NCI-H446 treated with DMSO at 0.1 percent for 48 hours (cell line): Measurements from ENCODE around the gene TFAP2E.

Experiments
- DNase-seq: peaks from one replicate; lab custom pipeline; 2025; lab: John Stamatoyannopoulos, UW

The TFAP2E gene

DNA sequence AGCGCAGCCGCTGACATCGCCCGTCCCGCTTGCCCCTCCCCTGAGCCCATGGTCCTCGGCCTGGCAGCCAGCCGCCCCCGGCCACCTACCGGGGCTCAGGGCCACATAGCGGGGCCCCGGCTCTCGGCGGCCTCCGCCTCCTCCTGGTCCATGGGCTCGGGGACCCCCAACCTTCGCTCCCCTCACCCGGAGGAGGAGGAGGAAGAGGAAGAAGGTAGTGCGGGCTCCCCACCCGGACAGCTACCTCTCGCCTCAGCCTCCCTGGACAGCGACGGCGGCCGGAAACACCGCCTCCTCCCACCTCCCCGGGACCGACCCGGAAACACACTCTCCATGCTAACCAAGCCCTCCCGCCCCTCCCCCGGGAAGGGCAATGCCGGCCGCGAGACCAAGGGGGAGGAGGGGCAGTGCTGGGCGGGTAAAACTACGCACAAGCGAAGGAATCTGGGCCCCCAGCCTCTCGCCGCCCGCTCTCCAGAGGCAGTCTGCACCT is 15.9 kb upstream of the TFAP2E start, which contains the start of gene KIAA0319L:
Gene KIAA0319L, minus strand, starts transcription at position 286 of the 493 bp plus-strand sequence. CDS start 2,912 bp downstream, outside the sequence.
- DNase-seq: no peak

DNA sequence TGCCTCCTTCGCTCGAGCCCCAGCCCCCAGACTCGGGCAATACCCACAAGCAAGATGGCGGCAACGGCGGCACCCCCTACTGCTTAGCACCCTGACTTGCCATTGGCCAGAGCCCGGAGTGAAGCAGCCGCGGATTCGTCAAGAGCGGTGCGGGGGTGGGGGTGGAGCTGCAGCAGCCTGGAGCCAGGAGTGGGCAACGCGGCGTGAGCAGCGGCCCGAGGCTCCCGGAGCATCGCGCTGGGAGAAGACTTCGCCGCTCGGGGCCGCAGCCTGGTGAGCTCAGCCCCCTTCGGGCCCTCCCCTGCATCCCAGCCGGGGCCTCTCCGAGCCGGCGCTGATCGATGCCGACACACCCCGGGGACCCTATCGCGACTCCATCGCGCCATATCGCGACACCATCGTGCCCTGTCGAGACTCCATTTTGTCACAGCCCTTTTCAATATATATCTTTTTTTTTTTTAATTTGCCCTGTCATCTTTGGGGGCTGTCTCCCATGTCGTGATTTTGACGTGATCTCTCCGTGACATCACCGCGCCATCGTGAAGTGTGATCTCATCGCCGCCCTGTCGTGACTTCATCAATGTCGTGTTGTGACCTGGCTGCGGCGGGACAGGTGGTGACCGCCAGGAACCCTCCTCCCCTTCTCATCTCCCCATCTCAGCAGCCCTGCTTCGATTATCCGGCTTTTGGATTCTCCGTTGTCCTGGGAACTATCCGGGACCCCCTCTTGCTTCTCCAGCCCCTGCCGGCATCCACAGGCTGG is 15.3 kb upstream of the TFAP2E start, which contains the start of gene NCDN:
Gene NCDN, plus strand, starts transcription at position 189 of the 763 bp plus-strand sequence. Its CDS starts 392 bp downstream, at position 581.
- peak; percentile 96 for DNase-seq

DNA sequence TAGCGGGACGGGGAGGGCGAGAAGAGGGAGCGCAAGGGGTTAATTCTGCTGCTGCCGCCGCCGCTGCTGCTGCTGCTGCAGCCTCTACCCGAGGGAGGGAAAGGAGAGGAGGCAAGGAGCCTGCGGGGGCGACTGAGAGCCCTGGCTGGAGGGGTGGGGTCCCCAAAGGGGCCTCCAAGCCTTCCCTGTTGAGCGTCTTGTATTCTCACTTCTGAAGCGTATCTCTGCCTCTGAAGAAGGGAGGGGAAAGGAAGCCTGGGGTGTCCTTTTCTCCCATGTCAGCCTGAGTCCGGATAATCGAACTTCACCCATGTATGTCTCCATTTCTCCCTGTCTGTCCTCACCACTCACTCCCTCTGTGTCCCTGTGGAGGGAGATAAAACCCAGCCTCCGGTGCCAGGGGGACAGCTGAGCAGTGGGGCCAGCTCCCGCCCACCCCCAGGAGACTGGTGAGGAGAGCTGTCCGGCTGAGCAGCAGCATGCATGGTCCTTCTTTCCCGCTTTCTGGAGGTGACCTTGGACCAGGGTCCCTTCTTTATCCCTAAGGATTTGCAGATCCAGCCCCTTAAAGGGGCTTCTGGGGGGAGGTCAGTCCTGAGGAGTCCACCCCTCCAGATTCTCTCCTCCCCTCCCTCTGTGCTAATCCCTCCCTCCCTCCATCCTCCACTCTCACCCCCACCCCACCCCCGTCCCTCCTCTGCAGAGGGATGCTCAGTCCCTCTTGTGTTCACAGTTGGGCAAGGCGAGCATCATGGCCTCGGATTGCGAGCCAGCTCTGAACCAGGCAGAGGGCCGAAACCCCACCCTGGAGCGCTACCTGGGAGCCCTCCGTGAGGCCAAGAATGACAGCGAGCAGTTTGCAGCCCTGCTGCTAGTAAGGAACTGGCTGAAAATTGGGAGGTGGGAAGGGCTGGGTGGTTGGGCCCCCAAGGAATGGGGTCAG is 14.5 kb upstream of the TFAP2E start:
- DNase-seq: no peak

DNA sequence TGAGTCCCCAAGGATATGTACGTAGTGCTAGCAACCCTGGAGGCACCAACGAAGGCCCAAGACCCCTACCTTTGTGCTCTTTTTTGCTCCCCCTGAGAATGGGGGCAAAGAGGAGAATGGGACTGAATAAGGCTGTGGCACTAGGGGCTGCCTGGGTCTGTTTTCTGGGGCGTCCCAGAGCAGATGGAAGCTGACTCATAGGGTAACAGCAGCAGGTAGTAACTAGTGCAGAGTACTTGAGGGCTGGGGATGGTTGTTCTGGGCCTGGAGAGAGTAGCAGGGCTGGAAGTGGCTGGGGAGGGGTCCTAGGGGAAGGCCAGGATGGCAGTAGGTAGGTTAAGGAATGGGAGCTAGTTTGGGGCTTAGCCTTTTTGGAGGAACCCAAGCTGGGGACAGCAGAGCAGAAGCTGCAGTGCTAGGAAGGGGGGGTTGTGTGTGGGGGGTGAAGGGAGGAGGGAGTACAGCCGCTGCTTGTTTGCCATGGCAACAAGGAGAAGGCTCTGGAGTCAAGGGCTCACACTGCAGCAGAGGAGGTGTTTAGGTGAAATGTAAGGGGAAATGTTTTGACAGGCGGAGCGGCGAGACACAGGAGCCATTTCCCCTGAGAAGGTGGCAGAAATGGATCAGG is 13.7 kb upstream of the TFAP2E start:
- no peak for DNase-seq

DNA sequence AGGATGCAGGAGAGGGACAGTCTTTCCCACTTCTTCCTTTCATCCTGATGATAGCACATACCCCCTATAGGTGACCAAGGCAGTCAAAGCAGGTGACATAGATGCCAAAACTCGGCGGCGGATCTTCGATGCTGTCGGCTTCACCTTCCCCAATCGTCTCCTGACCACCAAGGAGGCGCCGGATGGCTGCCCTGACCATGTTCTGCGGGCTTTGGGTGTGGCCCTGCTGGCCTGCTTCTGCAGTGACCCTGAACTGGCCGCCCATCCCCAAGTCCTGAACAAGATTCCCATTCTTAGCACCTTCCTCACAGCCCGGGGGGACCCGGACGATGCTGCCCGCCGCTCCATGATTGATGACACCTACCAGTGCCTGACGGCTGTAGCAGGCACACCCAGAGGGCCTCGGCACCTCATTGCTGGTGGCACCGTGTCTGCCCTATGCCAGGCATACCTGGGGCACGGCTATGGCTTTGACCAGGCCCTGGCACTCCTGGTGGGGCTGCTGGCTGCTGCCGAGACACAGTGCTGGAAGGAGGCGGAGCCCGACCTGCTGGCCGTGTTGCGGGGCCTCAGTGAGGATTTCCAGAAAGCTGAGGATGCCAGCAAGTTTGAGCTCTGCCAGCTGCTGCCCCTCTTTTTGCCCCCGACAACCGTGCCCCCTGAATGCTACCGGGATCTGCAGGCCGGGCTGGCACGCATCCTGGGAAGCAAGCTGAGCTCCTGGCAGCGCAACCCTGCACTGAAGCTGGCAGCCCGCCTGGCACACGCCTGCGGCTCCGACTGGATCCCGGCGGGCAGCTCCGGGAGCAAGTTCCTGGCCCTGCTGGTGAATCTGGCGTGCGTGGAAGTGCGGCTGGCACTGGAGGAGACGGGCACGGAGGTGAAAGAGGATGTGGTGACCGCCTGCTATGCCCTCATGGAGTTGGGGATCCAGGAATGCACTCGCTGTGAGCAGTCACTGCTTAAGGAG is 12.6 kb upstream of the TFAP2E start:
- DNase-seq: peak; percentile 56

DNA sequence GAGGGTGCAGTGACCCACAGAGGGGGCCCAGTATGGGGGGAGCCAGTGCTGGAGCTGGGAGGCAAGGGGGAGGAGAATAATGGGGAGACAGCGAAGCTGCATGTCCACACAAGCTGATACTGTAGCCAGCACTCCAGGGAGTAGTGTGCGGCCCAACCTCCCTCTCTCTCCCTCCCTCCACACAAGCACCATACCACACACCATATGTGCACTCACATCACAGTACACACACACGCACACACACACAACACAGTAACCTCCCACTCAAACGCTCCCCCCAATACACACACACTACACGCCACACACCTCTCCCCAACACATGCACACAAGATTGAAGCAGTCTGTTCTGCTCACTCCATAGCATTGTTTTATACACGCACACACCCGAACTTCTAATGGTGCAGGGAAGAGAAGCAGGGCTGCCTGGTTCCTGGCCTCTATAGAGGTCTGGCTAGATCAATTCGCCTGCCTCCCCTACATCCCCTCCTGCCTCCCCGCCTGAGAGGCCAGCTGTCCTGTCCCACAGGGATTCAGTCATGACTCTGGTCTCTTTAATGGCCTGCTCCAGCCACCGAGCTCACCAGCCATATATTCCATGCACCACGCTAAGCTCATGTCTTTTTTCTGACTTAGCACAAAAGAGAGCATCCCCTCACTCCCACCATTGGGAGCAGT is 11.7 kb upstream of the TFAP2E start:
- DNase-seq: no peak

DNA sequence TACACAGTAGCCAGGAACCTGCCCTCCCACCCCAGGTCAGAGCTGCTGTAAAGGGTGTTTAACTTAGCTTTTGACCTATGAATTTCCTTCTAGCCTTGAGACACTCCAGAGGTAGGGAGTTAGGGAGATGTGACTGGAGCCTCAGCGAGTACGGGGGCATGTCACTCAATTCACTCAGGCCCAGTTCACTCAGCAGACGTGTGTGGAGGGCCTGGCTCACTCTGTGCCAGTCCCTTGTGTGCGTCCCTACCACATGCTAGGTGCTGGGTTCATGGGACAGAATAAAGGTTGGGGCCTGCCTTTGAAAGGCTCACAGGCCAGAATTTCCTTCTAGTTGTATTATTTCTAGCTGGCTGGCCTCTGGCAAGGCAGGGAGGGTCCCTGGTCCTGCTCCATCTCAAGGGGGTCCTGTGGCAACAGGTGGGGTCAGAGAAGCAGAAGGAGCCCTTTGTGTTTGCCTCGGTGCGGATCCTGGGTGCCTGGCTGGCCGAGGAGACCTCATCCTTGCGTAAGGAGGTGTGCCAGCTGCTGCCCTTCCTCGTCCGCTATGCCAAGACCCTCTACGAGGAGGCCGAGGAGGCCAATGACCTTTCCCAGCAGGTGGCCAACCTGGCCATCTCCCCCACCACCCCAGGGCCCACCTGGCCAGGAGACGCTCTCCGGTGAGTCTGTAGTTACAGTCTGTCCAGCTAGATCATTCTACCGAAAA is 11.0 kb upstream of the TFAP2E start:
- no peak for DNase-seq

DNA sequence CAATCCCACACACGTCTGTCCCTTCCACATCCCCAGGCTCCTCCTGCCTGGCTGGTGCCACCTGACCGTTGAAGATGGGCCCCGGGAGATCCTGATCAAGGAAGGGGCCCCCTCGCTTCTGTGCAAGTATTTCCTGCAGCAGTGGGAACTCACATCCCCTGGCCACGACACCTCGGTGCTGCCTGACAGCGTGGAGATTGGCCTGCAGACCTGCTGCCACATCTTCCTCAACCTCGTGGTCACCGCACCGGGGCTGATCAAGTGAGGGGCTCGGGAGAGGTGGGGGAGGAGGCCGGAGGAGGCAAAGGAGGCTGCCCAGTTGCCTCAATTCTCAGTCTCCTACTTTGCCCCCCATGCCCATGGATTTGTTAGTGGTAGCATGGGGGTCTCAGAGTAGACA is 9.9 kb upstream of the TFAP2E start:
- DNase-seq: no peak

DNA sequence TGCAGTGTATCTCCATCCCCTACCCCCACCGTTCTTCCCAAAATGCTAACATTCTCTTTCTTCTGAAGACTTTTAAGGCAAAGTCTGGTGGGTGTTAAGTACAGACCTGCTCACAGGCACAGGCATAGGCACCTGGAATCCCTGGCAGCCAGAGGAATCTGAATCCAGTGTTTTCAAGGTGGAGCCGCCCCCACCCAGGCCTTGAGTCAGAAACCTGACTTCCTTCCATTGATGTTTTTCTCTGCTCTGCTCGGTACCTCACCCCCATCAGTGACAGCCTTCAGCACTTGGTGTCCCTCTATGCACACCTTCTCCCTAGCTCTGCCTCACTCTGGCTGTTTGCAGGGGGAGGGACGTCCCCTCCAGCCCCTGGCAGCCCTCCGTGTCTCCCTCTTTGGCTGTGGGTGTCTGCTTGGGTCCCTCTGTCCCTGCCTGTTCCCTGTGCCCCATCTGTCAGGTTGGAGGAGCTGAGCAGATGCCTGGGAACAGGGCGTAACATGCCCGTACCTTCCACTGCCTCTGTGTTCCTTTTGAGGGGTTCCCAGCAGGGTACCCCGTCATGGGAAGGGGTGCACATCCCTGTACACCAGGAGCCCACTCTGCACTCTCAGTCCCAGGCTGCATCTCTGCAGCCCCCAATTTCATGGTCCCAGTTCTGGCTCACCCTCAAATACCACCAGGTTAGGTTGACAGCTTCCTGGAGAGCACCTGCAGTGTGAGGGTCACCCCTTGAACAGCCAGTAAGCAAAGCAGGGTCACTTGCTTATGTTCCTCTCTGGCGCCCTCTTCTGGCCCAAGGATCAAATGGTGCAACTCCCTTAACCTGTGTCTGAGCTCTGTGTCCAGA is 8.9 kb upstream of the TFAP2E start:
- DNase-seq: peak; percentile 15

DNA sequence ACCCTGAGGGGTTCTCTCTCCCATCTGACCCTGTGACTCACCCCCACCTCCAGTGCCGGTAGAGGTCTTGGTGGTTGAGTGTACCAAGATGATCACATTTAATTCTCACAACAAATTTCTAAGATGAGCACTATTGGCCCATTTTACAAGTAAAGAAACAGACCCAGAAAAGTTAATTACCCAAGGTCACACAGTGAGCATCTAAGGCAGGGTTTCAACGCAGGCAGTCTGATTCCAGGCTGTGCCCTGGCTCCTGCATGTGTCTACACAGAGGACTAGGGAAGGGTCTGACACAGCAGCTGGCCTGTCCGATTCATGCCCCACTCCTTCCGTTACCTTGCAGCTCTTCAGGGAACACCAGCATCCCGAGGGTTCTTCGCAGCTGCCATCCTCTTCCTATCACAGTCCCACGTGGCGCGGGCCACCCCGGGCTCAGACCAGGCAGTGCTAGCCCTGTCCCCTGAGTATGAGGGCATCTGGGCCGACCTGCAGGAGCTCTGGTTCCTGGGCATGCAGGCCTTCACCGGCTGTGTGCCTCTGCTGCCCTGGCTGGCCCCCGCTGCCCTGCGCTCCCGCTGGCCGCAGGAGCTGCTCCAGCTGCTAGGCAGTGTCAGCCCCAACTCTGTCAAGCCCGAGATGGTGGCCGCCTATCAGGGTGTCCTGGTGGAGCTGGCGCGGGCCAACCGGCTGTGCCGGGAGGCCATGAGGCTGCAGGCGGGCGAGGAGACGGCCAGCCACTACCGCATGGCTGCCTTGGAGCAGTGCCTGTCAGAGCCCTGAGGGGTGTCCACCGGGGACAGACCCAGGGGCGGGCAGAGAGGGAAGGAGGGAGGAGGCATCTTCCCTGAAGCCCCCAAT is 8.0 kb upstream of the TFAP2E start:
- DNase-seq: no peak

DNA sequence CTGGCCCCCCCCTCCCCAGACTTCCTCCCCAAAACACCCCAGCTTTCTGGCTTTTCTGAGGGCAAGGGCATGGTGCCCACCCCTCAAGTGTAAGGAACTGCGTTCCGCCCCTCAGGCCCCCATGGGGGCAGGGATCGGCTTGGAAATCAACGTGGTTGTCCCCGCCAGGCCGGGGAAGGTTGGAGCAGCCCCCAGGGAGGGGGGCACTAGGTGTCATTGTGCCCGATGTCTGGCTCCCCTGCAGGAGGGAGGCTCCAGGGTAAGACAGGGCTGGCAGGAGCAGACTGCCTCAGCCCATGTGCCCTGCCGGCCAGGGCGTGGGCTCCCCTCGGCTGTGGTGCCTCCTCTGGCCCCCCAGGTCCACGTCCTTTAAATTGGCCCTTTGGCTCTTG is 7.4 kb upstream of the TFAP2E start:
- DNase-seq: no peak

DNA sequence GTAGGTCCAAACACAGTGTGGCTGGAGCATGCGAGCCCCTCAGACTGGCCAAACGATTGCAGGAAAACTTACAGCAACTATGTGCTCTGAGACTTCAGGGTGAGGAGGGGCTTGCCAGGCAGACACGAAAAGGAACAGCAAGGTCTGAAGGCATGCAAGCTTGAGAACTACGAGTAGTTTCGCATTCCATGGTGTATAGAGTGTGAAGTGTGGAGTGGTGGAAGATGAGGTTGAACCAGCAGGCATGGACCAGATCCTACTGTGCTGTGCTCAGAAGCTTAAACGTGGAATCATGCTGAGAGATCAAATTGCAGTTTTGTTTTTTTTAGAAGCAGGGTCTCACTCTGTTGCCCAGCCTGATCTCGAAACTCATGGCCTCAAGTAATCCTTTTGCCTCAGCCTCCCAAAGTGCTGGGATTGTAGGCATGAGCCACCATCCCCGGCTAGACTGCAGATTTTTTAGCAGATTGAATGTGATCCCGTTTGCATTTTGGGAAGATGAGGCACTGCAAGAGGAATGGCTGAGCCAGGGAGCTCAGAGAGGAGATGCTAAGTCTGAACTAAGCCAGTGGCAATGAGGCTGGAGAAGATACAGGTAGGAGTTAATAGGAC is 5.1 kb upstream of the TFAP2E start:
- no peak for DNase-seq

DNA sequence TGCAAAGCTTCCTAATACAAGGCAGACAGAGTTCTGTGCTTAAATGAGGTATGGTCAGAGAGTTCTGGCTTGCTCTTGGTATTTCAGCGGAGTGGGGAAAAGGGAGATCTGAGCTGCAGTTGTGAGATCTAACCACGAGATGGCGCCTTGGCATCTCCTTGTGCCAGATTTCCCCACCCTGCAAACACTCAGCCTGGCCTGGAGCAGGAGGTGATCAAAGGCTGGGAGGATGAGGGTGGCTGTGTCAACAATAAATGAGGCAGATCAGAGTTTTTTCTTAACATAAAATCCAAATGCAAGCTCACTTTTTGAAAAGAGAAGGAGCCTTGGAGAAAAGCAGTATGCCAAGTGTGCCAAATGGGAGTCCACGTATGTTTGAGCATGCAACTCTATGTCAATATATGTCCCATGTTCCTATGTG is 4.1 kb upstream of the TFAP2E start:
- DNase-seq: peak; percentile 22

DNA sequence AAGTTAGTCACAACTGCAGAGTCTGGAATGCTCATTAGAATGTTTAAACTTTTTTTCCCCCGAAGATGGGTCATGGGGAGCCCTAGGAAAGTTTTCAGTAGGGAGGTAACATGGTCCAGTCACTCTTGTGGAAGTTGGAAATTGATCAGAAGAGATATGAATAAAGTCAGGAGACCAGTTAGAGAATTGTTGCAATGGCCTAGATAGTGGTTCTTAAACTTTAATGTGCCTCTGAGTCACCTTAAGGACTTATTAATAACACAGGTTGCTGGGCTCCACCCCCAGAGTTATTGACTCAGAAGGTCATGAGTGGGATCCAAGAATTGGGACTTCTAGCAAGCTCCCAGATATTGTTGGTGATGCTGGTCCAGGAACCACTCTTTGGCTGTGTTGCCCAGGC is 3.2 kb upstream of the TFAP2E start:
- DNase-seq: no peak

DNA sequence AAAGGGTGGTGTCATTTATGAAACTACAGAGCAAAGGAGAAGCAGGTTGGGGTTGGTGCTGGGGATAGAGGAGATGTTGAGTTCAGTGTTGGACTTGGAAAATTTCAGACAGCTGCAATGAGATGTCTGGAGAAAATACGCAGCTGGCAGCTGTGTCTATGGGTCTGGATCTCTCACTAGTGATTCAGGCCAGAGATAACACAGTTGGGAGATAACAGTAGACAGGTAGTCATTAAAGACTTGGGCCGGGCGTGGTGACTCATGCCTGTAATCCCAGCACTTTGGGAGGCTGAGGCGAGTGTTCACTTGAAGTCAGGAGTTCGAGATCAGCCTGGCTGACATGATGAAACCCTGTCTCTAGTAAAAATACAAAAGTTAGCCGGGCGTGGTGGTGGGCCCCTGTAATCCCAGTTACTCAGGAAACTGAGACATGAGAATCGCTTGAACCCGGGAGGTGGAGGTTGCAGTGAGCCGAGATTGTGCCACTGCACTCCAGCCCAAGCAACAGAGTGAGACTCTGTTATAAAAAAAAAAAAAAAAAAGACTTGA is 2.5 kb upstream of the TFAP2E start:
- DNase-seq: no peak

DNA sequence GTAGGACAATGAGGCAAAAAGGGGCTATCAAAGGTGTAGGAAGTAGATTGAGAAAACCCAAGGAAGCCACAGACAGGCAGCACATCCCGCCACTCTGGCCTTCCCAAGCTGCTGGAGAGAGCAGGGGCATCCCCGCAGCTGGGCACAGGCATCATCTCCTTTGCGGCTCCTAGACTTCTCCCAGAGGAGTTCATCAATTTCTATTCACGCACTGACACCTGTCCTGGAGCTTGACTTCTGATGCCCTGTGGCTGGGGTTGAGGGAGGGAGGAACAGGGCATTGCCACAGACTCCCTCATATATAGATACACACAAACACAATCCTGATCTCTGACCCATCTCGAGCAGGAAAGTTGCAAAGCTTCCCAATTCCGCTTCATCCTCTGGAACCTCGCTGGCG is 1.9 kb upstream of the TFAP2E start:
- DNase-seq: no peak

DNA sequence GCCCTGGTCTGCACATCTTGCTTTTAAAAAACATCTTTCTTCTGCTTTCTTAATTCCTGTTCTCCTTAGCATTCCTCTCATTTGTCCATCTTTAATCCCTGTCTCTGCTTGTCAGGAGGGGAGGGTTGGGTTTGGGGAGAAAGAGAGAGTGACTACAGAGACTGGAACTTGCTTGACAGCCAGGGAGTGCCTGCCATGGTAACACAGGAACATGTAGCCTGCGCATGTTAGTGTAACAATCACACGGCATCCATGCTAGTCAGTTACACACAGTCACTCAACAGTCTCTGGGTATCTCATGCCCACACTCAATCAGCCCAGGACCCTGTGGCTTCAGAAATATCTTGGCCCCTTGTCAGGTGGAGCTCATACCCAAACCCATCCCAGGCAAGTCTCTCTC is 818 bp upstream of the TFAP2E start:
- no peak for DNase-seq
